SHP77 treated with DMSO at 0.1 percent for 48 hours (cell line): ENCODE data around the gene CNIH3.
"Not testable (repeated sequence)": the region's sequence is repeated elsewhere in the genome, so short reads cannot be mapped to it uniquely, and the experiment has no call there.

ENCODE experiments used
- DNase-seq: peaks from one replicate; lab custom pipeline; 2025; lab: John Stamatoyannopoulos, UW

CNIH3 gene

DNA sequence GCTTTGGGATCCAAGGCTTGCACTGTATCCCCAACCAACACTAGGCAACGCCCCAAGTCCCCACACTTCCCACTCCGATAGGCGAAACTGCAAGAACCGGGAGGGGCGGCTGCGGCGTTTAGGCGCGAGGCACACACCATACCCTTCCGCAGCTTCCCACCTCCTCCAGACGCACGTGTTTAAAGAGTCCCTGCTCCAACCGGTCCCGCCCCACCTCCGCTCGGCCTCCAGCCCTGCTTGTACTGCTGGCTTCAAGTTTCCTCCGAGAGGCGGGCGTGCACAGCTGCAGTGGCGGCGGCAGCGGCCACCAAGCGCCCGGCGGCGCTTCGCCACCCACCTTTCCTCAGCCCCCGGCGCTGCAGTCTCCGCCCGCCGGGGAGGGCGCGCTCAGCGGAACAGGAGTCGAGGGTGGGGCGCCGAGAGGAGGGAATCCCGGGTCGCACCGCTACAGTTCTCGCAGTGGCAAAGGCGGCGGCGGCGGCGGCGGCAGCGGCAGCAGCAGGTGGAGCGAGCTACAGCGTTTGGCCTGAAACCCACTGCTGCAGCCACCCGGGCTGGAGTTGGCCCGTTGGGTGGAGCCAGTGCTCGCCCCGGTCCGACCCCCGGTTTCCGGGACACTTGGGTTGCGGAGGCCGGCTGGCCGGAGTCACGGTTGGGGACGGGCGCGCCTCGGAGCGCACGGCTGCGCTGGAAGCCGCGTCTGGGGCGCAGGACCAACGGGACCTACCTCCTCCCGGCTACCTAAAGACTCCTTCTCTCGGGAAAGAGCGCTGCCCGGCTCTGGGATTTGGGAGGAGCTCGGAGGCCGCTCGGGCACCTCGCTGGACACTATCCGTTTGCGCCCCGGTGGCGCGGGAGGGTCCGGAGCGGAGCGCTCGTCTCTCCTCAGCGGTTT is at the start of gene CNIH3:
Gene CNIH3, plus strand, starts transcription at position 457 of the 895 bp plus-strand sequence. CDS start 858 bp downstream, outside the sequence.
- DNase-seq = no peak

DNA sequence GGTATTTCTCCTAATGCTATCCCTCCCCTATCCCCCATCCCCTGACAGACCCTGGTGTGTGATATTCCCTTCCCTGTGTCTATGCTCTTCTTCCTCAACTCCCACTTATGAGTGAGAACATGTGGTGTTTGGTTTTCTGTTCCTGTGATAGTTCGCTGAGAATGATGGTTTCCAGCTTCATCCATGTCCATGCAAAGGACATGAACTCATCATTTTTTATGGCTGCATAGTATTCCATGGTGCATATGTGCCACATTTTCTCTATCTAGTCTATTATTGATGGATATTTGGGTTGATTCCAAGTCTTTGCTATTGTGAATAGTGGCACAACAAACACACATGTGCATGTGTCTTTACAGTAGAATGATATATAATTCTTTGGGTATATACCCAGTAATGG is 49.6 kb upstream of the CNIH3 start:
- not testable (repeated sequence) for DNase-seq

DNA sequence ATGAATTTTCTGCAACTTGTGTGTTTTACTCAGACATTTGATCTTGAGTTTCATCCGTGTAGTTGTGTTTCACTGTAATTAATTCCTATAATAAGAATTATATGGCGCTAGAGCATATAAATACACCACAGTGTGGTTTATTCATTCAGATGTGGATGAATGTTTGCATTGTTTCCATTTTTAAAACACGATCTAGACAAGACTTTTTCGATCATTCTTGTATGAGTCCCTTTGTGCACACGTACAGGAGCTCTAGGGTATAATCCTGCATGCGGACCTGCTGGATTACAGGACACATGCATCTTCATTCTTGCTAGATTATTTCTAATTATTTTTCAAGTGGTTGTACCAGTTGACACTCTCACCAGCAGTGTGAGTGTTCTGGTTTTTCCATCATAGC is 46.8 kb upstream of the CNIH3 start:
- no peak for DNase-seq

DNA sequence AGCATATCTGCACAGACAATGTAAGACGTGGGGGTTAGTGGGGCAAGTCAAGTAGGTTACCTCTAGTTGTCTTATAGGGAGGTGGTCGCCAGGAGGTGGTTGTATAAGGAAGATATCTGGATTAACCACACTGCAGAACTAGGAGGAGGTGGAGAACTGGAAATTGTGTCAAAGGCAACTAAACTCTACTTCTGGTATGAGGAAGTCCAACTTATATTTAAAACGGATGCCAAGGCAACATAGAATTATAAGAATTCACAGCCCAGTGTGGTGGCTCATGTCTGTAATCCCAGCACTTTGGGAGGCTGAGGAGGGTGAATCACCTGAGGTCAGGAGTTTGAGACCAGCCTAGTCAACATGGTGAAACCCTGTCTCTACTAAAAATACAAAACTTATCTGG is 44.1 kb upstream of the CNIH3 start:
- DNase-seq = not testable (repeated sequence)

DNA sequence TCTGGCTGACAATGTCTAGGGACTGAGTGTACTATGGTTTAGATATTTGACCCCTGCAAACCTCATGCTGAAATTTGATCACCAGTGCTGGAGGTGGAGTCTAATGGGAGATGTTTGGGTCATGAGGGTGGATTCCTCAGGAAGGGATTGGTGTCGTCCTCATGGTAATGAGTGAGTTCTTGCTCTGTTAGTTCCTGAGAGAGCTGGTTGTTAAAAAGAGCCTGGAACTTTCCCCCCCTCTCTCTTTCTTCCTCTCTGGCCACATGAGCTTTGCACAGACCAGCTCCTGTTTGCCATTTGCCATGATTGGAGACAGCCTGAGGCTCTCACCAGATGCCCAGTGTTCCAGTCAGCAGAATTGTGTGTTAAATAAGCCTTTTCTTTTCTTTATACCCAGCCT is 36.6 kb upstream of the CNIH3 start:
- no peak for DNase-seq

DNA sequence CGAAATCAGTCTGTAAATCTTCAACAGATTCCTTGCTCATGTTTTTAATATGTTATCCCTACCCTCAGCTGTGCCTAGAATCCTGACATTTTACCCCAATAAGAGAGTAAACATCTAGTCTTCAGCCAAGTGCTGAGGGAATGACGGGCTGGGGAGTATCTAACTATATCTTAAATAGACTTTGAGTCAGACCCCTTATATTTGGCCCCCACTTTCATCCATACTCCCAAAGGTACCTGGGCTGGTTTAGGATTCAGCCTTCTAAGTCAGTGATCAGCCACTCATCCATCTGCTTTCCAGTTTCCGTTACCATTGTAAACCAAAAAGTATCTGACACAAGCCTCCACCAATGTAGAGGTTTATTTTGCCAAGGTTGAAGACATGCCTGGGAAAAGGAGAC is 36.1 kb upstream of the CNIH3 start:
- DNase-seq = no peak

DNA sequence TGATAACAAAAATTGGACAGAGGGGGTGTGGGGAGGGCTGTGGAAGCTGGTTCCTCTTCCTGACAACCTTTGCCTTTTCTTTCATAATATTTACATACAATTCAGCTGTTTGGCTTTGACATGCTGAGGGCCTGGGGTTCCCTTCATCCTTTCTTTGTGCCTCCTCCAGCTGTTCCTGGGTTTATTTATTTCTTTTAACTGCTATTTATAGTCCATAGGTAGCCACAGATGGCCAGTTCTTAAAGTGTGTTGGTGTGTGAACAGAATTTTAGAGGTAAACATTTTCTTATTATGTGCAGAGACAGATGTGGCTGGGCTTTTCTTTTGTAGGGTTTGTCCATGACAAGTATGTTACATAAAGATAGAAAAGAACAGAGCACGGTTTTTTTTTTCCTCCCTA is 34.1 kb upstream of the CNIH3 start:
- no peak for DNase-seq

DNA sequence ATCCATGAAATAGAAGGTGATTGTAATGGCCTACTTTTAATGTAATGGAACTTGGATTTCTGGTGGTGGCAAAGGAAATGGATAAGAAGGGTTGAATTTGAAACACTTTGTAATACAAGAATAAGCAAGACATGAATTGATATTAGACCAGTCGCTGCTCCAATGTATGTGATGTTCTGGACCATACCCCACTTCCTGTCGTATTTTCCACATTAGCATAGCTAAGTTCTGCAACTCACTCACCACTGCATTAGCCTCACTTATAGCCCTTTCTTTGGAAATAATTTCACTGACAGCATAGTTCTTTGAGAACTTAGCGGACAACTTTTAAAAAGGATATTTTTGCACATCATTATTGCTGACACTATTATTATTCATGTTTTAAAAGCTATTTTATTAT is 32.3 kb upstream of the CNIH3 start:
- no peak for DNase-seq

DNA sequence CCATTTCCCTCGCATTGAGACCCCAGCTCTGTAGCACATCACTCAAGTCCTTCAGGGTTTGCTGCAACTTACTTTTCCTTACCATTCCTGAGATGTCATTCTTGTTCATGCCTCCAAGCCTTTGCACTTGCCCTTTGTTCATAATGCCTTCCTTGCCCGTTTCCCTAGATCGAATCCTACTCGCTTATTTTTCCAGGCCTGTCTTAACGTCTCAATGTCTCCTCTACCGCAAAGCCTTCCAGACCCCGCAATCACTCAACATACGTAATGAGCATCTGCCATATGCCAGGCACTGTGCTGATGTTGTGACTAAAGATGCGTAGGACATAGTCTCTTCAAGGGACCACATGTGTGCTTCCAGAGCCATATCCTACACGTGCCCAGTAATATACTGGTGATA is 31.1 kb upstream of the CNIH3 start:
- no peak for DNase-seq

DNA sequence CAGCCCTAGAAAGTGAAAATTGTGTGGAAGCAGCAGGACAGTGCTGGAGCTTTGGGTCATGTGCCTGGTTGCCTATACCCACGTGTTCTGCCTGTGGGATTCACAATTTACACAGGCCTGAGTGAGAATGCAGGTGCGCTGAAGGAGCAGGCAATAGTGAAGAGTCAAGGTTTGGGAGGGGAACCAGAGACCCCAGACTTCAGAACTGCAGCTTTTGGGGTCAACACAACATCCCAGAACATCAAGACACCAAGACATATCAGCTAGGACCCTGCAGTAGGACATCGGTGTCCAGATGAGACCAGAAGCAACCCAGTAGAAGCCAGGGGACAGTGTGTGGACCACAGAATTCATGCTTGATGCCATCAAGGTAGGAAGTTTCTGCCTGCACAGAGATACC is 29.1 kb upstream of the CNIH3 start:
- DNase-seq = no peak

DNA sequence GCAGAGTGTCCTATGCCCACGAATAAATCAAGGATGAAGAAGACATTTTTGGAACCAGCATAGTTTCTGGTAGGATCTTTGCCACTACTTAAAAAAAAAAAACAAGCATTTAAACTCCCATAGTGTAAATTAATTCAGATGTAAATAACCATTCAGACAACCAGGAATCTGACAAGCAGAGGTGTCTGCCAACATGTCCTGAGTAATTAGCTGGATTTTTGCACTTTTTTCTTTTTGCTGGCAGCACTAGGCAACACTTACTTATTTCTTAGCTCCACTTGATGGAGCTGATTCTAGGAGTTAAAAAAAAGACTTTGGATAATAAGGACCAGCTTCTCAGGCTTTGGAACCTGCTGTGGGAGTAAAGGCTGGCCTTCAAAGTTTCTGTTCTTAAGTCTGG is 27.6 kb upstream of the CNIH3 start:
- no peak for DNase-seq

DNA sequence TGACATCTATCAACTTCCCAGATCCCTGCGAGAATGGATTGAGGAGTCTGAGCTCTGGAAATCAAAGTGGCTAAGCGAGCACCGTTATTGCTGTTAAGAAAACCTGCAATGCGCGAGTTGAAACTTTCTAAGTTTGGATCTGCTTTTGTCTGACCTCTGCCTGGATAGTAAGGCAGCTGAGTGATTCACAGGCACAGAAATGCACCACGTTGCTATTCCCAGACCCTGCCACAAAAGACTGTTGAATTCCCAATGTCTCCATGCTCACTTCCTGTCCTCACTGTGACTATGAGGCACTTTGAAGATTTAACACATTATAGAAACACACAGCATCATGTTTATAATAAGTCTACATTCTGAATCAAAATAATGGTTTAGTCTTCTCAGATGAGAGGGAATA is 27.1 kb upstream of the CNIH3 start:
- no peak for DNase-seq

DNA sequence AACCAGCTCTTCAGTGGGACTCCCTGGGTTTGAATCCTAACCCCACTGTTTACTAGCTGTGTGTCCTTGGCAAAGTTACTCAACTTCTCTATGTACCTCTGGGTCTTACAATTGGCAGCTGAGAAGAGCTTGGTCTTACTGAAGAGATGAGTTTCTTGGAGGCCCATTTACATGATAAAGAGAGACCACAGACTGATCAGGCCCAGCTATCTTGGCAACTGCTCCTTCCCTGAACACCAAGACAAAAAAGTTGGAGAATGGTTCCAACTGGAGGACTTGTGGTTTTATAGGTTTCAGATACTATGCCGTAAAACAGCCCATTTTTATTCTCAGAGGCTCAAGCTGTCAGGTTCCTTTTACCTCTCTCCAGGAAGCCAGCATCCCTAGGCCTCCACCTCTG is 24.8 kb upstream of the CNIH3 start:
- no peak for DNase-seq

DNA sequence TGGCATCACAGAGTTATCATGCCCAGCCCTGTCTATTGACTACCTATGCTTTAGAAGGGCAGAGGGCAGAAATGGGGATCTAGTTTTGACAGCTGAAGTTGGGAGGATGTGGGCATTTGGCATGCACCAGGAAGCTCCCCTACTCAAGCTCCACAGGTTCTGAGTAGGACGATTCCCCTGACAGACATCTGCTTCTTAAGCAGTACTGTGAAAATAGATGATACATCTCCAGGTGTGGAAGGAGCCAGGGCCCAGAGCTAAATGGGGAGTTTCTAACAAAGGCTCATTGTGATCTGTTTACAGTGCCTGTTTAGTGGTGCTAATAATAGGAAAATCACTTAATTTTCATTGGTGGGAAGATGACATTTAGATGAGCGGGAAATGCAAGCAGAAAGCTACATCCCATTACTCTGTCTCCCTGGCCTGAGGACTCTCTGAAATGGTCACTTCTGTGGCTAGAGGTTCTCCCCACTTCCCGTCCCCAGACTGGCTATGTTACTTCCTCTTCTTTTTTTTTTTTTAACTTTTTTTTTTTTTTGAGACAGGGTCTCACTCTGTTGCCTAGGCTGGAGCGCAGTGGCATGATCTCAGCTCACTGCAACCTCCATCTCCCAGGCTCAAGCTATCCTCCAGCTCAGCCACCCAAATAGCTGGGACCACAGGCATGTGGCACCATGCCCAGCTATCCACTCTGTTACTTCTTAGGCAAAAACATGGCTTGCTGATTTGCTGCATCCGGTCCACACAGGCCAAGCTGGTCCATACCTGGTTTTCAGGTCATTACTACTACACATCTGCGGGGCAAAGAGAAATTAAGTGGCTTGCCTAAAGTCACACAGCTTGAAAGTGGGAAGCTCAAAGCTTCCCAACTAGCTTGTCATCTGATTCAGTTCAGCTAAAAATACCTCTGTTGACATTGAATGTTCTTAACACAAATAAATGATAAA is 23.2 kb upstream of the CNIH3 start:
- DNase-seq = no peak

DNA sequence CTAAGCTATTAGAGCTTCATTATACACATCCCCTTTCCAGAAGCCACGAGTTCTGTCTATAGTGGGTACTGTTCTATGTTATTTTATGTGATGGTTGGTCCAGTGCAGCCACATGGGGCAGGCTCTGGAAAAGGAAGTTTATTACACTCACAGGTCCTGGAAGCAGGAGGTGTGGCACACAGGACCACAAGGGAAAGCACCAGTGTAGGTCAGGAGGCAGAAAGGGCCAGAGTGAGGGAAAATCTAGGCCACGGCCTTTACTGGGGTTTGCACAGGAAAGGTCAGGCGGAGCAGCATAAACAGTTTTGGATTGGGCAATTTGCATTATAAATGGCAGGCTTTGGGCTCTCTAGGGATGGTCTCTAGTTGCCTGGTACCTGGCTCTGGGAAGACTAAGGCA is 21.8 kb upstream of the CNIH3 start:
- no peak for DNase-seq

DNA sequence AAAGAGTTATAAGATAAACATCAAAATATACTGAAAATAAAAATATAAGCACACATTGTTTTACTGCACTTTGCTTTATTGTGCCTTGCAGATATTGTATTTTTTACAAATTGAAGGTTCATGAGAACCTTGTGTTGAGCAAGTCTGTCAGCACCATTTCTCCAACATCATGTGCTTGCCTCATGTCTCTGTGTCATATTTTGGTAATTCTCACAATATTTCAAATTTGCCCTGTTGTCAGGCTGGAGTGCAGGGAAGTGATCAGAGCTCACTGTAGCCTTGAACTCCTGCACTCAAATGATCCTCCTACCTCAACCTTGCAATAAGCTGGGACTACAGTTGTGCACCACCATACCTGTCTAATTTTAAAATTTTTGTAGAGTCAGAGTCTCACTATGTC is 21.3 kb upstream of the CNIH3 start:
- no peak for DNase-seq

DNA sequence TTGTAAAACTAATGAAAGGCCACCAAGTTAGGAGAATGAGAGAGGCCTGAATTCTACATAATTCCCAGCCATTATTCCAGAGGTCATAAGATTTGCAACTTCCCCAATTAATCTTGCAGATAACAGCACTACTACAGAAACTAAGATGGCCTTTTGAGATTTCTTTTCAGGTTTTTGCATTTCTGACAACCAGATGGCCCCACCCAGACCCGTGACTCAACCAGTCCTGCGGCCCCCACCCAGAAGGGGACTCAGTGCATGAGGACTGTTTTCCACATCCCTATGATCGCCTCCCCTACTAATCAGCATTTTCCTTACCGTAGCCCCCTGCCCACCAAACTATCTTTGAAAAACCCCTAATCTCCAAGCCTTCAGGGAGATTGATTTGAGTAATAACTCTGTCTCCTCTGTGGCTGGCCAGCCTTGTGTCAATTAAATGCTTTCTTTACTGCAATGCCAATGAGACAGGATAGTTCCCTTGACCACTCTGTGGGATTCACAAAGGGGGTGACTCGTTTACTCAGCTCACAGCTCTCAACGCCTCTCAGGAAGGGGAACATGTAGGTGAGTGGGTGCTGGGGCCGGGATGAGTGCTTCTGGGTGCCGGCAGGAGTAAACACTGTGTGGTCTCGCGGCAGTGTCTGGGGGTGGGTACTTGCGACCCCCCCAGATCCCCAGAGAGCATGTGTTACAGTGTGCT is 10.5 kb upstream of the CNIH3 start:
- no peak for DNase-seq

DNA sequence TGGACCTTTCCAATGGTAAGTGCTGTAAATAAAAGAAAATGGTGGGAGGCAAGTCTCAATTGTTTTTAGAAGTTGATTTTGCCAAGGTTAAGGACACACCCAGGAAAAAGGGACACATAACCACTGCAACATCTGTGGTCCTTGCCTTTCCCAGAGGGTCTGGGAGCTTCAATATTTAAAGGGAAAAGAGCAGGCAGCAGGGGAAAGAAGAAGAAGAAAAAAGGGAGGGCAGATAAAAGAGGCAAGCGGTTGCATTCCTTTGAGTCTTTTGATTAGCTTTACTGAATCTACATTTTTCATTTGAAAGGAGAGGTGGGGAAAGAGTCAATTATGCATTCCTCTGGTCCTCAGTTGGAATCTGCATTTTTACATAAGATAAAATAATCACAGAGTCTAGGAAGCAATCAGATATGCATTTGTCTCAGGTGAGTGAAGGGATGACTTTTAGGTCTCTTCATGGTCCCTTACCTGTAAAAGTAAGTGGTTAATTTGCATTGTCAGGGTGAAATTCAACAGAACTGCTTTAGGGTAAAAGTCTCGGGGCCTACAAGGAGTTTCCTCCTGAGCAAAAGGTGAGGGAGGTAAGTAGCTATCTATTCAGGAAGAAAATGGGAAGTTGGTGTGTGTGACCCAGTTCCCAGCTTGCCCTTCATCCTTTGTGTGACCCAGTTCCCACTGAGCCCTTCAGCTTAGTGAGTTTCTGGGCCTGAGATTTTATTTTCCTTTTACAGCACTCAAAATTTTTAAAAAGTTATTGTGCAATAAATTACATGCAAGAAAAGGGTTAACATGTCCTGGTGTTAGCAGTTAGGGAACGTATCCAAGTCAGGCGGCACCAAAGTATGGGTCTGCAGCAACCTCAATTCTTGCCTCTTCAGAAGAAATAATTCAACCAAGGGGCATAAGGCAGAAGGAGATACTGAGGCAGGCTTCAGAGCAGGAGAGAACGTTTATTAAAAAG is 8.6 kb upstream of the CNIH3 start:
- no peak for DNase-seq

DNA sequence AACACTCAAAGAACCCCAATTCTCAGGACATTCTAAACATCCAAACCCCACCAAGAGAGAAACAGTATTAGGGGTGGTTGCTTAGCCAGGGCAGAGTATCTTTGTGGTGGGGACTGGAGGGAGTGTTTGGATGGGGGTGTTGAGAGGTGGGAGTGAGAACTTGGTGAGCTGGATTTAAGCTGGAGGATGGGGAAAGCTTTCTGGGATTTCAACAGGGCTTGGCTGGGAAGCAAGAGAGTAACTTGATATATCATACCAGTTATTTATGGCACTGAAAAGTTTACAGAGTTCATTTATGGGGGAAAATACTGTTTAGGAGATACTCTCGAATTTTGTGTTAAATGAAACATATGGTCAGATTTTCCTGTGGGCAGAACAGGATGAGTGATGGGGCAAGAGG is 6.8 kb upstream of the CNIH3 start:
- DNase-seq = no peak

DNA sequence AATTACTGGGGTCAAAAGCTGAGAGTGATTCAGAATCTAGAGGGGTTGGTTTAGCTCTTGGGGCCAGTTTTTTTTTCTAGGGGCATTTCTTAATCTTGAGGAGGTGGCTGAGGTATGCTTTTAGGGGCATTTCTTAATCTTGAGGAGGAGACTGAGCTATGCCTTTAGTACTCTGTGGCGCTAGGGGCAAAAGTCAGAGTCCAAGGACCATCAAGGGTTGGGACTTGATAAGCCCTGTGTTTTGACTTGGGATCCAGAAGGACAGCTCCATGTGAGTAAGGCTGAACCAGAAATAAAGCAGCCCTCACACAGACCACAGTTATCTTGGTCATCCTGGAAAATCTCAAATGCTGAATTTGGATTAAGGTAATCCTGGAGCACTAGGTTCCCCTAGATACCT is 3.9 kb upstream of the CNIH3 start:
- no peak for DNase-seq

DNA sequence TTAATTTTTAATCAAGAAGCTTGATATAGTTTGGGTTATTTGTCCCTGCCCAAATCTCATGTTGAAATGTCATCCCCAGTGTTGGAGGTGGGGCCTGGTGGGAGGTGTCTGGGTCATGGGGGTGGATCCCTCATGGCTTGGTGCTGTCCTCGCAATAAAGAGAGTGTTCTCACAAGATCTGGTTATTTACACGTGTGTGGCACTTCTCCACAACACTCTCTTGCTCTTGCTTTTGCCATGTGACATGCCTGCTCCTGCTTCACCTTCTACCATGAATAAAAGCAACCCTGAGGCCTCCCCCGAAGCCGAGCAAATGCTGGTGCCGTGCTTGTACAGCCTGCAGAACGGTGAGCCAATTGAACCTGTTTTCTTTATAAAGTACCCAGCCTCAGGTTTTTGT is 2.6 kb upstream of the CNIH3 start:
- DNase-seq = no peak
